CD14-positive monocyte (primary cell): Measurements from ENCODE around the gene SLC25A46. TPM values are rescaled to one million over a fixed set of nuclear protein-coding genes. Genes with fewer than 3 reads are reported as not detected.
"Not testable (repeated sequence)": the region's sequence is repeated elsewhere in the genome, so short reads cannot be mapped to it uniquely, and the experiment has no call there.

ENCODE experiments used
- DNase-seq, 3 donors: peaks; one replicate each; pipeline ENCODE4 v3.0.0-alpha.2; 2011 to 2022
- H2AFZ ChIP-seq: 2 replicates; pipeline ENCODE4 v1.6.0; 2012; ENCODE audit warnings: mild to moderate bottlenecking, low read depth, low read length, inconsistent platforms; ENCODE audit not compliant: insufficient read depth, poor library complexity, severe bottlenecking
- H3K27ac ChIP-seq, 2 donors: 1 replicate in 1 of 2; 2 replicates in 1 of 2; pipeline ENCODE4 v1.5.1; 2012 to 2013; ENCODE audit warnings: low read length in 2 of 2, control low read depth in 1 of 2, inconsistent platforms in 1 of 2, low read depth in 1 of 2, mild to moderate bottlenecking in 1 of 2
- H3K27me3 ChIP-seq, 2 donors: one replicate each; pipeline versions ENCODE4 v1.6.0 to v1.6.1; 2011 to 2013; ENCODE audit warnings: low read length in 2 of 2; ENCODE audit not compliant: control insufficient read depth in 2 of 2, insufficient read depth in 2 of 2
- H3K36me3 ChIP-seq, 2 donors: replicated peaks in 1 of 2; 1 replicate in 1 of 2; 2 replicates in 1 of 2; pipeline versions ENCODE4 v1.5.1 to v1.6.1; 2012 to 2013; ENCODE audit warnings: low read length in 2 of 2, control low read depth in 1 of 2, inconsistent platforms in 1 of 2, mild to moderate bottlenecking in 1 of 2; ENCODE audit not compliant: insufficient read depth in 2 of 2, control insufficient read depth in 1 of 2
- H3K4me1 ChIP-seq, 2 donors: 1 replicate in 1 of 2; 2 replicates in 1 of 2; pipeline versions ENCODE4 v1.5.1 to v1.6.1; 2012 to 2013; ENCODE audit warnings: low read length in 2 of 2, control low read depth in 1 of 2, inconsistent platforms in 1 of 2, mild to moderate bottlenecking in 1 of 2, moderate library complexity in 1 of 2; ENCODE audit not compliant: insufficient read depth in 2 of 2, control insufficient read depth in 1 of 2
- H3K4me2 ChIP-seq: replicated peaks from 2 replicates; pipeline ENCODE3; 2012; ENCODE audit warnings: low read length, moderate library complexity, mild to moderate bottlenecking; ENCODE audit not compliant: poor library complexity, severe bottlenecking; ENCODE audit errors: extremely low read depth
- H3K4me3 ChIP-seq, 3 experiments: fragments of 200-600 bp in 1 of 3; sonication (generic) in 1 of 3; replicated peaks in 1 of 3; 1 replicate in 2 of 3; 2 replicates in 1 of 3; pipeline ENCODE4 v1.5.1; 2011 to 2013; ENCODE audit warnings: low read length in 3 of 3, mild to moderate bottlenecking in 3 of 3, control low read depth in 2 of 3, low read depth in 2 of 3, inconsistent platforms in 1 of 3, moderate library complexity in 1 of 3
- H3K79me2 ChIP-seq: 2 replicates; pipeline ENCODE4 v1.6.0; 2012; ENCODE audit warnings: mild to moderate bottlenecking, control low read depth, inconsistent platforms, low read length, moderate library complexity; ENCODE audit not compliant: insufficient read depth
- H3K9ac ChIP-seq: 2 replicates; pipeline ENCODE4 v1.6.0; 2017; ENCODE audit warnings: low read length, mild to moderate bottlenecking; ENCODE audit not compliant: insufficient read depth, poor library complexity, severe bottlenecking
- H3K9me3 ChIP-seq, 2 donors: replicated peaks in 1 of 2; 1 replicate in 1 of 2; 2 replicates in 1 of 2; pipeline versions ENCODE4 v1.5.1 to v1.6.1; 2012 to 2013; ENCODE audit warnings: low read length in 2 of 2, control low read depth in 1 of 2; ENCODE audit not compliant: control insufficient read depth in 1 of 2, insufficient read depth in 1 of 2
- H4K20me1 ChIP-seq: 2 replicates; pipeline ENCODE4 v1.6.0; 2012; ENCODE audit warnings: mild to moderate bottlenecking, low read length, control low read depth, moderate library complexity; ENCODE audit not compliant: insufficient read depth
- H3K27ac Mint-ChIP-seq, 7 donors: one replicate each; pipeline ENCODE4 v1.8.0; 2020; ENCODE audit warnings: mild to moderate bottlenecking in 7 of 7, mixed read lengths in 7 of 7, moderate library complexity in 6 of 7, inconsistent platforms in 2 of 7
- H3K27me3 Mint-ChIP-seq, 3 donors: one replicate each; pipeline ENCODE4 v1.8.0; 2021 to 2022; ENCODE audit warnings: low read depth in 3 of 3, mild to moderate bottlenecking in 3 of 3, mixed read lengths in 3 of 3, moderate library complexity in 3 of 3, inconsistent platforms in 1 of 3
- H3K36me3 Mint-ChIP-seq, 2 donors: one replicate each; pipeline ENCODE4 v1.8.0; 2020; ENCODE audit warnings: mixed read lengths in 2 of 2, inconsistent platforms in 1 of 2, mild to moderate bottlenecking in 1 of 2
- H3K4me1 Mint-ChIP-seq: one replicate; pipeline ENCODE4 v1.8.0; 2020; ENCODE audit warnings: mild to moderate bottlenecking, mixed read lengths
- H3K4me3 Mint-ChIP-seq, 2 donors: one replicate each; pipeline ENCODE4 v1.8.0; 2020; ENCODE audit warnings: mild to moderate bottlenecking in 2 of 2, mixed read lengths in 2 of 2, moderate library complexity in 1 of 2
- H3K9me3 Mint-ChIP-seq, 7 donors: one replicate each; pipeline ENCODE4 v1.8.0; 2020 to 2022; ENCODE audit warnings: mixed read lengths in 7 of 7, mild to moderate bottlenecking in 6 of 7, moderate library complexity in 6 of 7, inconsistent platforms in 2 of 7
- WGBS: methylation state at CpG from one replicate; pipeline ENCODE4 v1.1.5; 2013; ENCODE audit warnings: missing lambda C conversion rate; ENCODE audit not compliant: insufficient coverage; 5-methylcytosine and 5-hydroxymethylcytosine counted together
- intact Hi-C, 2 donors: fragments of 100-400 bp; cut with micrococcal nuclease; formaldehyde crosslinking; loops; one replicate each; pipeline versions ENCODE4 v1.15.0 to v1.15.1; 2023
- polyA plus RNA-seq, 3 donors: library from polyadenylated mRNA; depleted of rRNA in 1 of 3; unstranded in 2 of 3; stranded (reverse) in 1 of 3; fragments of 300-500 nt in 2 of 3; fragments of >200 nt in 1 of 3; fragmentation: Illumina TruSeq in 2 of 3; gene quantifications; 1 replicate in 2 of 3; 2 replicates in 1 of 3; pipeline ENCODE4 v1.2.3, GENCODE V29; 2012 to 2021
- TF ChIP-seq, protein P1 (sequence below): fragments of 200-600 bp; IDR thresholded peaks from one replicate; pipeline ENCODE4 v1.8.0; 2022; ENCODE audit warnings: antibody characterized with exemption, mild to moderate bottlenecking

SLC25A46 gene
- polyA plus RNA-seq, 3 donors, result 20.1 to 32.2 (median 29.7) TPM

DNA sequence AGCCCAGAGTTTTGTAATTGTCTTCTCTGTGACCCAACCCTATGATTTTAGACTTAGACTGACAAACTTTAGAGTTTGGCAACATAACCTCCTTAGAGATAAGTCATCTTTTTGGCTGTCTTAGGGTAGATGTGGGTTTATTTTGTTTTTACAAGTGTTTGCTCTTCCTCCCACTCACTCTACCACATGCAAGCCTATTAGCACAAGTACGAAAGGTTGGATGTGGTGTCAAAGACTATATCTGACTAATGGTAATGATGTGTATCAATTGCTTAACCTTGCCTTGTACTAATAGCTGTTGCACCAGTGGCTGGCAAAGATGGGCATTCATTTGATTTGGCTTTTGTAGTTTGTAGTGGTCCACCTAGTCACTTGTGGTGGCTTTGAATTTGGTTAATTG, 46.5 kb downstream of the SLC25A46 start:
- H3K27me3 Mint-ChIP-seq, result peaks cover 0 to 5% (median 0%) of the 10 kb centered on the region in 3 donors
- H4K20me1 ChIP-seq, result no peaks in the 10 kb centered on the region
- no peaks in the 10 kb centered on the region for H3K9me3 ChIP-seq
- no peak overlapping the region for H2AFZ ChIP-seq
- no peaks in the 10 kb centered on the region for H3K27me3 ChIP-seq
- H3K36me3 ChIP-seq, result no peaks in the 10 kb centered on the region
- no peak for DNase-seq
- H3K27ac Mint-ChIP-seq, result no peak overlapping the region
- no peaks in the 10 kb centered on the region for H3K36me3 Mint-ChIP-seq
- no peak overlapping the region for H3K9ac ChIP-seq
- H3K4me1 Mint-ChIP-seq, result no peaks in the 10 kb centered on the region
- intact Hi-C loops, result no loop called here
- H3K4me3 Mint-ChIP-seq, result no peak overlapping the region
- H3K4me3 ChIP-seq, result no peak overlapping the region
- peaks cover 3 to 12% (median 7%) of the 10 kb centered on the region in 7 donors for H3K9me3 Mint-ChIP-seq
- no peak overlapping the region for H3K4me2 ChIP-seq
- H3K27ac ChIP-seq, result no peak overlapping the region
- TF ChIP-seq, protein P1, sequence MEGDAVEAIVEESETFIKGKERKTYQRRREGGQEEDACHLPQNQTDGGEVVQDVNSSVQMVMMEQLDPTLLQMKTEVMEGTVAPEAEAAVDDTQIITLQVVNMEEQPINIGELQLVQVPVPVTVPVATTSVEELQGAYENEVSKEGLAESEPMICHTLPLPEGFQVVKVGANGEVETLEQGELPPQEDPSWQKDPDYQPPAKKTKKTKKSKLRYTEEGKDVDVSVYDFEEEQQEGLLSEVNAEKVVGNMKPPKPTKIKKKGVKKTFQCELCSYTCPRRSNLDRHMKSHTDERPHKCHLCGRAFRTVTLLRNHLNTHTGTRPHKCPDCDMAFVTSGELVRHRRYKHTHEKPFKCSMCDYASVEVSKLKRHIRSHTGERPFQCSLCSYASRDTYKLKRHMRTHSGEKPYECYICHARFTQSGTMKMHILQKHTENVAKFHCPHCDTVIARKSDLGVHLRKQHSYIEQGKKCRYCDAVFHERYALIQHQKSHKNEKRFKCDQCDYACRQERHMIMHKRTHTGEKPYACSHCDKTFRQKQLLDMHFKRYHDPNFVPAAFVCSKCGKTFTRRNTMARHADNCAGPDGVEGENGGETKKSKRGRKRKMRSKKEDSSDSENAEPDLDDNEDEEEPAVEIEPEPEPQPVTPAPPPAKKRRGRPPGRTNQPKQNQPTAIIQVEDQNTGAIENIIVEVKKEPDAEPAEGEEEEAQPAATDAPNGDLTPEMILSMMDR, result no peak
- no peaks in the 10 kb centered on the region for H3K4me1 ChIP-seq
- H3K79me2 ChIP-seq, result no peaks in the 10 kb centered on the region
- WGBS, result no CpG with 5 or more reads among the region's 1 CpG

DNA sequence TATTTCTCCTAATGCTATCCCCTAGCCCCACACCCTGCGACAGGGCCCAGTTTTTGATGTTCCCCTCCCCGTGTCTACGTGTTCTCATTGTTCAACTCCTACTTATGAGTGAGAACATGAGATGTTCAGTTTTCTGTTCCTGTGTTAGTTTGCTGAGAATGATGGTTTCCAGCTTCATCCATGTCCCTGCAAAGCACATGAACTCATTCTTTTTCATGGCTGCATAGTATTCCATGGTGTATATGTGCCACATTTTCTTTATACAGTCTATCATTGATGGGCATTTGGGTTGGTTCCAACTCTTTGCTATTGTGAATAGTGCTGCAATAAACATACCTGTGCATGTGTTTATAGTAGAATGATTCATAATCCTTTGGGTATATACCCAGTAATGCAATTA, 49.2 kb downstream of the SLC25A46 start:
- H3K4me1 Mint-ChIP-seq, H3K27me3 Mint-ChIP-seq, DNase-seq, intact Hi-C loops, H4K20me1 ChIP-seq, H3K4me2 ChIP-seq, H3K27ac ChIP-seq, H3K36me3 ChIP-seq, H3K4me3 Mint-ChIP-seq, H2AFZ ChIP-seq, H3K79me2 ChIP-seq, H3K9me3 ChIP-seq, H3K9ac ChIP-seq, H3K27me3 ChIP-seq, H3K4me3 ChIP-seq, H3K4me1 ChIP-seq, H3K36me3 Mint-ChIP-seq: not testable (repeated sequence)
- H3K27ac Mint-ChIP-seq, result peak overlapping the region in 1 of 7 donors; percentile 65
- WGBS, result no CpG with 5 or more reads among the region's 3 CpGs
- peaks cover 3 to 12% (median 4%) of the 10 kb centered on the region in 7 donors for H3K9me3 Mint-ChIP-seq
